PFSK-1 (cell line): ENCODE data around the gene USP4.

Experiments used
- FOXP2 ChIP-seq: optimal IDR thresholded peaks from 2 replicates; pipeline ENCODE3; 2011; ENCODE audit warnings: borderline replicate concordance, control low read depth, inconsistent platforms; ENCODE audit not compliant: insufficient read depth; ENCODE audit errors: extremely low read length, extremely low read depth
- POLR2AphosphoS5 ChIP-seq: IDR thresholded peaks from 2 replicates; pipeline ENCODE4 v1.6.1; 2012; ENCODE audit warnings: low read depth, mild to moderate bottlenecking, control low read depth, low read length, moderate library complexity
- REST ChIP-seq, 2 experiments: IDR thresholded peaks; 2 replicates each; pipeline versions ENCODE4 v1.6.1 to v1.8.0; 2011 to 2012; ENCODE audit warnings: low read depth in 2 of 2, low read length in 2 of 2, control low read depth in 1 of 2, inconsistent platforms in 1 of 2, mild to moderate bottlenecking in 1 of 2, moderate library complexity in 1 of 2; ENCODE audit not compliant: insufficient read depth in 1 of 2
- SIN3A ChIP-seq: IDR thresholded peaks from 2 replicates; pipeline ENCODE4 v1.6.1; 2012; ENCODE audit warnings: mild to moderate bottlenecking, low read length, moderate library complexity, borderline replicate concordance; ENCODE audit not compliant: insufficient read depth
- TAF1 ChIP-seq: IDR thresholded peaks from 2 replicates; pipeline ENCODE4 v1.6.1; 2012; ENCODE audit warnings: low read length, control low read depth, borderline replicate concordance; ENCODE audit not compliant: insufficient read depth

Gene USP4

GRCh38 chr3:49349348-49350114 is 9.7 kb upstream of the USP4 start:
- TF ChIP-seq POLR2AphosphoS5 (no peak), TAF1 (no peak), REST (IDR thresholded peaks at IDR 0.05; ENCODE audit: insufficient read depth in 1 of 2, low read depth in 2 of 2, low read length in 2 of 2) (no peak), SIN3A (no peak), FOXP2 (no peak)

- TF ChIP-seq POLR2AphosphoS5 (no peak), TAF1 (no peak), SIN3A (no peak), FOXP2 (no peak), REST (IDR thresholded peaks at IDR 0.05; ENCODE audit: insufficient read depth in 1 of 2, low read depth in 2 of 2, low read length in 2 of 2) (no peak)
These were observed 7.0 kb upstream of the USP4 start for GRCh38 chr3:49346797-49347251.

- no peak for TF ChIP-seq POLR2AphosphoS5
- no peak for TF ChIP-seq SIN3A
- no peak for TF ChIP-seq TAF1
- TF ChIP-seq FOXP2 = no peak
- no peak for TF ChIP-seq REST (IDR thresholded peaks at IDR 0.05; ENCODE audit: insufficient read depth in 1 of 2, low read depth in 2 of 2, low read length in 2 of 2)
These were observed 3.3 kb upstream of the USP4 start for GRCh38 chr3:49343163-49343562.

GRCh38 chr3:49341996-49342395 is 2.1 kb upstream of the USP4 start:
- no peak for TF ChIP-seq REST (IDR thresholded peaks at IDR 0.05; ENCODE audit: insufficient read depth in 1 of 2, low read depth in 2 of 2, low read length in 2 of 2)
- TF ChIP-seq TAF1 = no peak
- TF ChIP-seq SIN3A = no peak
- TF ChIP-seq POLR2AphosphoS5 = no peak
- no peak for TF ChIP-seq FOXP2
